OCI-LY3 (cell line): ENCODE data around the gene ZSCAN32.

Experiments
- H2AFZ ChIP-seq: fragments of 200-600, 300-600 bp; shearing (Covaris generic); 2 replicates; pipeline ENCODE4 v1.6.0; 2014; ENCODE audit warnings: antibody characterized with exemption, low read depth, low read length
- H3K27ac ChIP-seq: fragments of 200-600, 300-600 bp; sonication (generic); 2 replicates; pipeline ENCODE4 v1.5.1; 2014; ENCODE audit warnings: mild to moderate bottlenecking, low read length, moderate library complexity, mixed read lengths
- H3K27me3 ChIP-seq: fragments of 200-600, 300-600 bp; sonication (generic); 2 replicates; pipeline ENCODE4 v1.6.1; 2014; ENCODE audit warnings: low read depth, low read length, mixed read lengths
- H3K36me3 ChIP-seq: fragments of 200-600, 300-600 bp; sonication (generic); replicated peaks from 2 replicates; pipeline ENCODE3; 2014; ENCODE audit warnings: low read depth, low read length, mixed read lengths
- H3K4me1 ChIP-seq: fragments of 300-600, 200-600 bp; sonication (generic); 2 replicates; pipeline ENCODE4 v1.6.1; 2014; ENCODE audit warnings: low read length, mixed read lengths
- H3K4me2 ChIP-seq: fragments of 200-600, 300-600 bp; sonication (generic); 2 replicates; pipeline ENCODE4 v1.6.1; 2014; ENCODE audit warnings: low read length, mixed read lengths
- H3K4me3 ChIP-seq: fragments of 300-600, 200-600 bp; sonication (generic); 2 replicates; pipeline ENCODE4 v1.5.1; 2014; ENCODE audit warnings: antibody characterized with exemption, mild to moderate bottlenecking, low read length, moderate library complexity
- H3K79me2 ChIP-seq: fragments of 300-600, 200-600 bp; shearing (Covaris generic); 2 replicates; pipeline ENCODE4 v1.6.1; 2014; ENCODE audit warnings: mild to moderate bottlenecking, low read length, mixed read lengths
- H3K9ac ChIP-seq: fragments of 300-600, 200-600 bp; shearing (Covaris generic); 2 replicates; pipeline ENCODE4 v1.6.0; 2014; ENCODE audit warnings: mild to moderate bottlenecking, low read length, moderate library complexity
- H3K9me3 ChIP-seq: fragments of 200-600, 300-600 bp; shearing (Covaris generic); 2 replicates; pipeline ENCODE4 v1.6.1; 2014; ENCODE audit warnings: low read length, mixed read lengths; ENCODE audit not compliant: insufficient read depth
- H4K20me1 ChIP-seq: fragments of 200-600, 300-600 bp; sonication (generic); 2 replicates; pipeline ENCODE4 v1.6.1; 2016; ENCODE audit warnings: low read length, mixed read lengths; ENCODE audit not compliant: insufficient read depth
- EZH2phosphoT487 ChIP-seq: fragments of 200-600 bp; shearing (Covaris generic); IDR thresholded peaks from 2 replicates; pipeline ENCODE4 v1.6.1; 2018; ENCODE audit warnings: antibody characterized with exemption, mixed run types, low read depth
- TF ChIP-seq, protein P1 (sequence below): fragments of 200-600, 300-600 bp; sonication (generic); IDR thresholded peaks from 2 replicates; pipeline ENCODE4 v1.5.1; 2014; ENCODE audit warnings: antibody characterized with exemption, low read length, low read depth

ZSCAN32 gene

DNA sequence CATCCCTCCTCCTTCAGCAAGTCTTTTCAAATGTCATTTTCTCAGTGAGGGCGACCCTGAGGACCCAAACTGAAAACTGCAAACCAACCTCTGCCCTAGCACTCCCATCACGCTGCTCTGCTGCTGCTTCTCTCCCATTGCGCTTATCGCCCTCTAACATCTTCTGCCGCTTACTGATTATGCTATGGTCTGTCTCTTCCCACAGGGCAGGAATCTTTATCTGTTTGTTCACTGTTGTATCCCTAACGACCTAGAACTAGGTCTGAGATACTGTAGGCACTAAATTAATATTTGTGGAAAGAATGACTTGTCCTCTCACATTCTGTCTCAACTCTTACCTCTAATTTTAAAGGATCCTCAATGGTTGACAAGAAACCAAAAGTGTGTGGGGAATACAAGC is 12.5 kb downstream of the ZSCAN32 start:
- Histone ChIP-seq H3K36me3 (peaks cover 72% of the 10 kb centered on the region), H3K27ac (no peak overlapping the region), H3K4me3 (no peak overlapping the region), H4K20me1 (no peaks in the 10 kb centered on the region), H3K9ac (no peak overlapping the region), H3K79me2 (peaks cover 18% of the 10 kb centered on the region), H3K9me3 (peaks cover 20% of the 10 kb centered on the region), H3K4me1 (no peaks in the 10 kb centered on the region), H2AFZ (no peak overlapping the region), H3K4me2 (no peak overlapping the region), H3K27me3 (no peaks in the 10 kb centered on the region)
- TF ChIP-seq, protein P1, sequence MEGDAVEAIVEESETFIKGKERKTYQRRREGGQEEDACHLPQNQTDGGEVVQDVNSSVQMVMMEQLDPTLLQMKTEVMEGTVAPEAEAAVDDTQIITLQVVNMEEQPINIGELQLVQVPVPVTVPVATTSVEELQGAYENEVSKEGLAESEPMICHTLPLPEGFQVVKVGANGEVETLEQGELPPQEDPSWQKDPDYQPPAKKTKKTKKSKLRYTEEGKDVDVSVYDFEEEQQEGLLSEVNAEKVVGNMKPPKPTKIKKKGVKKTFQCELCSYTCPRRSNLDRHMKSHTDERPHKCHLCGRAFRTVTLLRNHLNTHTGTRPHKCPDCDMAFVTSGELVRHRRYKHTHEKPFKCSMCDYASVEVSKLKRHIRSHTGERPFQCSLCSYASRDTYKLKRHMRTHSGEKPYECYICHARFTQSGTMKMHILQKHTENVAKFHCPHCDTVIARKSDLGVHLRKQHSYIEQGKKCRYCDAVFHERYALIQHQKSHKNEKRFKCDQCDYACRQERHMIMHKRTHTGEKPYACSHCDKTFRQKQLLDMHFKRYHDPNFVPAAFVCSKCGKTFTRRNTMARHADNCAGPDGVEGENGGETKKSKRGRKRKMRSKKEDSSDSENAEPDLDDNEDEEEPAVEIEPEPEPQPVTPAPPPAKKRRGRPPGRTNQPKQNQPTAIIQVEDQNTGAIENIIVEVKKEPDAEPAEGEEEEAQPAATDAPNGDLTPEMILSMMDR: no peak
- no peak for TF ChIP-seq EZH2phosphoT487

DNA sequence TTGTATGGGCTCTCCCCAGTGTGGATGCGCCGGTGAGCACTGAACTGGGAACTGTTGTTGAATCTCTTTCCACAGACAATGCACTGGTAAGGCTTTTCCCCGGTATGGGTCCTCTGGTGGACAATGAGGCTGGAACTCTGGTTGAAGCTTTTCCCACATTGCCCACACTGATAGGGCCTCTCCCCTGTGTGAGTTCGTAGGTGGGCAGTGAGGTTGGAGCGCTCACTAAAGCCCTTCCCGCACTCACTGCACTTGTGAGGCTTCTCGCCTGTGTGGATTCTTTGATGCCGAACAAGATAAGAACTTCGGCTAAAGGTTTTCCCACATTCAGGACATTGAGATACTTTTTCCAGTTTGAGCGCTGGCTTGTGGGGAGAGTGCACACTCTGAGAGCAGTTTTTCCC is 17.8 kb downstream of the ZSCAN32 start:
- no peak overlapping the region for H3K4me3 ChIP-seq

DNA sequence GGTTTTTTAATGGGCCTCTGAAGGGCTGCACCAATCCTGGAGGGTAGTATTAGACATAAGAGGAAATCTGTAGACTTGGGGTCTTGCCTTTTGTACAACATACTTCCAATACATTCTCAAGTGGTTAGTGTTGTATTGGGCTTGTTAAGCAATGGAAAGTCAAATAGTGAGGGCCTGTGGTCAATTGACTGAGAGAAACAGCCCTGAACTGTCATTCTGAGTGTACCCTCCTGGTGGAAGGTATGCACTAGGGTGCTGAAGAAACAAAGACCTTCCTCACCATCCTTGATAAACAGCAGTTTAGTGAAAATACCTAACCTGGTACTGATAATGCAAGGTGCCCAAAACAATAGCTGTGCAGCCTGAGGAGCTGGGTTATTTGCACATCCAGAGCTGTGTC is 22.9 kb downstream of the ZSCAN32 start:
- H3K9me3 ChIP-seq: peaks cover 15% of the 10 kb centered on the region

More for the DNA sequence above, 17.8 kb downstream of the ZSCAN32 start:
- Histone ChIP-seq H3K9ac (no peak overlapping the region), H2AFZ (no peak overlapping the region), H4K20me1 (no peaks in the 10 kb centered on the region), H3K36me3 (peaks cover 73% of the 10 kb centered on the region), H3K4me1 (no peaks in the 10 kb centered on the region), H3K79me2 (peaks cover 6% of the 10 kb centered on the region), H3K27ac (no peak overlapping the region), H3K9me3 (peaks cover 38% of the 10 kb centered on the region), H3K4me2 (no peak overlapping the region), H3K27me3 (no peaks in the 10 kb centered on the region)
- no peak for TF ChIP-seq EZH2phosphoT487
- TF ChIP-seq, protein P1: no peak

DNA sequence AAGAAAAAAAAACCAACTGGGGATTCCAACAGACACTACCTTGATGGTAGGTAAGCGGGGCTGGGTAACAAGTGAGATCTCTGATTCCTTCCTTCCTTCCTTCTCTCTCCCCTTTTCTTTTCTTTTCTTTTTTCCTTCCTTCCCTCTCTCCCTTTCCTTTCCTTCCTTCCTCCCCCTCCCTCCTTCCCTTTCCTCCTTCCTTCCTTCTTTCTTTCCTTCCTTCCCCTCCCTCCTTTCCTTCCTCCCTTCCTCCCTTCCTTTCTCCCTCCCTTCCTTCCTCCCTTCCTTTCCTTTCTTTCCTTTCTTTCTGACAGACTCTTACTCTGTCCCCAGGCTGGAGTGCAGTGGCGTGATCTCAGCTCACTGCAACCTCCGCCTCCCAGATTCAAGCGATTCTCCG is 25.1 kb downstream of the ZSCAN32 start:
- Histone ChIP-seq H3K27ac (no peak overlapping the region), H4K20me1 (no peaks in the 10 kb centered on the region), H3K79me2 (no peaks in the 10 kb centered on the region), H3K36me3 (peaks cover 30% of the 10 kb centered on the region), H2AFZ (no peak overlapping the region), H3K27me3 (no peaks in the 10 kb centered on the region), H3K4me2 (no peak overlapping the region), H3K9ac (no peak overlapping the region), H3K4me1 (no peaks in the 10 kb centered on the region), H3K9me3 (no peaks in the 10 kb centered on the region), H3K4me3 (no peak overlapping the region)
- TF ChIP-seq, protein P1: no peak
- no peak for TF ChIP-seq EZH2phosphoT487

More for the DNA sequence above, 22.9 kb downstream of the ZSCAN32 start:
- Histone ChIP-seq H3K36me3 (peaks cover 50% of the 10 kb centered on the region), H3K9ac (no peak overlapping the region), H3K4me2 (no peak overlapping the region), H3K27ac (no peak overlapping the region), H4K20me1 (no peaks in the 10 kb centered on the region), H3K79me2 (peaks cover 3% of the 10 kb centered on the region; the same call in 1 of the 2 replicates), H3K27me3 (no peaks in the 10 kb centered on the region), H3K4me3 (no peak overlapping the region), H3K4me1 (no peaks in the 10 kb centered on the region), H2AFZ (no peak overlapping the region)
- TF ChIP-seq EZH2phosphoT487: no peak
- TF ChIP-seq, protein P1: no peak
